Right lobe of liver (tissue), 6 donors: ENCODE results near the gene KANK3. TPM values are rescaled to one million over a fixed set of nuclear protein-coding genes. Genes with fewer than 3 reads are reported as not detected.

Experiments used
- ATAC-seq, 4 donors: fragments of 200-7000 bp; cut with Tn5 transposase; one replicate each; pipeline ENCODE4 v1.9.1; 2020; ENCODE audit warnings: mild to moderate bottlenecking in 4 of 4, moderate library complexity in 4 of 4
- DNase-seq, 3 donors: peaks; one replicate each; pipeline ENCODE4 v3.0.0-alpha.2; 2020
- H3K27ac ChIP-seq, 3 donors: fragments of 200-600 bp; one replicate each; pipeline ENCODE4 v1.8.0; 2022
- H3K27me3 ChIP-seq, 2 donors: fragments of 200-600 bp; one replicate each; pipeline ENCODE4 v1.8.0; 2022
- H3K36me3 ChIP-seq, 4 donors: fragments of 200-600 bp; sonication (generic) in 1 of 4; one replicate each; pipeline versions ENCODE4 v1.5.1 to v1.8.0; 2017 to 2022; ENCODE audit warnings: control low read depth in 1 of 4
- H3K4me1 ChIP-seq, 4 donors: fragments of 200-600 bp; sonication (generic) in 1 of 4; one replicate each; pipeline versions ENCODE4 v1.5.1 to v1.8.0; 2017 to 2022; ENCODE audit warnings: control low read depth in 1 of 4
- H3K4me3 ChIP-seq, 3 donors: fragments of 200-600 bp; one replicate each; pipeline ENCODE4 v1.8.0; 2022
- H3K9me3 ChIP-seq, 4 donors: fragments of 200-600 bp; sonication (generic) in 1 of 4; one replicate each; pipeline versions ENCODE4 v1.5.1 to v1.8.0; 2017 to 2022; ENCODE audit warnings: control low read depth in 1 of 4
- CTCF ChIP-seq, 4 donors: fragments of 200-600 bp in 3 of 4; fragments of 450-650 bp in 1 of 4; IDR thresholded peaks; one replicate each; pipeline versions ENCODE4 v1.5.1 to v1.8.0; 2016 to 2022; ENCODE audit warnings: antibody characterized with exemption in 4 of 4, mild to moderate bottlenecking in 2 of 4
- POLR2A ChIP-seq: fragments of 450-650 bp; IDR thresholded peaks from one replicate; pipeline ENCODE4 v1.6.1; 2017; ENCODE audit warnings: antibody characterized with exemption, mild to moderate bottlenecking
- WGBS: methylation state at CpG from one replicate; pipeline ENCODE4 v1.1.6; 2018; ENCODE audit warnings: low coverage, low lambda C conversion rate; ENCODE audit not compliant: insufficient coverage; ENCODE audit errors: missing lambda C conversion rate; 5-methylcytosine and 5-hydroxymethylcytosine counted together
- intact Hi-C, 2 donors: fragments of 100-400 bp; cut with DNase I; formaldehyde crosslinking; loops; one replicate each; pipeline versions ENCODE4 v1.11.2 to v1.14.1; 2022
- total RNA-seq, 6 experiments: library from RNA; depleted of rRNA in 2 of 6; stranded (reverse); fragments of >200 nt in 2 of 6; fragmentation: NEBNext Ultra II Directional in 3 of 6; extraction: Animal tissue kit (Norgen Biotek cat#: 25700) in 3 of 6; gene quantifications; one replicate each; pipeline versions ENCODE4 v1.1.0 to v1.2.4, GENCODE V29; 2016 to 2023
- donor health status: DM: no; HTN: yes; CAD: no.
- donor health status: DM: no; HTN: no; CAD: no.
- donor health status: DM: no; HTN: no; CAD: no.
- donor health status: DM: no; HTN: yes; CAD: no.
- donor health status: DM: no; HTN: yes; CAD: no.

Gene KANK3
- total RNA-seq, 6 experiments from 2014 or later, result 2.9 to 6.0 (median 4.2) TPM

GRCh38 chr19:8332976-8333766 is 9.9 kb downstream of the KANK3 start:
- H3K9me3 ChIP-seq, result no peaks in the 10 kb centered on the region
- H3K36me3 ChIP-seq, result no peaks in the 10 kb centered on the region
- H3K27ac ChIP-seq, result no peak overlapping the region
- DNase-seq, result no peak
- whole genome bisulfite sequencing, result 19% methylated on average over 8 of the region's 52 CpGs
- ATAC-seq, result no peak
- peaks cover 0 to 5% (median 2%) of the 10 kb centered on the region in 4 donors for H3K4me1 ChIP-seq
- H3K4me3 ChIP-seq, result no peak overlapping the region
- peaks cover 0 to 18% of the 10 kb centered on the region in 2 donors for H3K27me3 ChIP-seq
- intact Hi-C loops, result no loop called here
- TF ChIP-seq CTCF (IDR thresholded peaks at IDR 0.05) (no peak), POLR2A (no peak)

GRCh38 chr19:8331263-8331845 is 11.7 kb downstream of the KANK3 start:
- no peak for DNase-seq
- no peaks in the 10 kb centered on the region for H3K9me3 ChIP-seq
- H3K36me3 ChIP-seq, result no peaks in the 10 kb centered on the region
- H3K27ac ChIP-seq, result no peak overlapping the region
- intact Hi-C loops, result no loop called here
- WGBS, result 78% methylated on average over 5 of the region's 8 CpGs
- peaks cover 0 to 18% of the 10 kb centered on the region in 2 donors for H3K27me3 ChIP-seq
- no peak for ATAC-seq
- no peak for TF ChIP-seq CTCF (IDR thresholded peaks at IDR 0.05)
- no peak for TF ChIP-seq POLR2A
- peaks cover 0 to 5% (median 2%) of the 10 kb centered on the region in 4 donors for H3K4me1 ChIP-seq
- H3K4me3 ChIP-seq, result no peak overlapping the region

- 82% methylated on average over 3 of the region's 3 CpGs for WGBS
- peaks cover 0 to 18% of the 10 kb centered on the region in 2 donors for H3K27me3 ChIP-seq
- H3K4me3 ChIP-seq, result no peak overlapping the region
- DNase-seq (no peak), ATAC-seq (no peak)
- TF ChIP-seq POLR2A, result no peak
- no peak for TF ChIP-seq CTCF (IDR thresholded peaks at IDR 0.05)
- H3K27ac ChIP-seq, result no peak overlapping the region
- H3K4me1 ChIP-seq, result peaks cover 0 to 6% (median 2%) of the 10 kb centered on the region in 4 donors
- no peaks in the 10 kb centered on the region for H3K9me3 ChIP-seq
- no peaks in the 10 kb centered on the region for H3K36me3 ChIP-seq
- intact Hi-C loops, result loop anchor here in 1 of 2 donors (10.0 kb wide), 1 partner anchor 185 kb away; the partner anchor contains the start of gene ZNF414
Observed at GRCh38 chr19:8329996-8330395, 13.1 kb downstream of the KANK3 start.

- Histone ChIP-seq H3K27me3 (no peaks in the 10 kb centered on the region), H3K27ac (no peak overlapping the region), H3K36me3 (peaks cover 0 to 16% (median 7%) of the 10 kb centered on the region in 4 donors), H3K9me3 (no peaks in the 10 kb centered on the region), H3K4me1 (peaks cover 0 to 16% (median 6%) of the 10 kb centered on the region in 4 donors), H3K4me3 (no peak overlapping the region)
- TF ChIP-seq CTCF (IDR thresholded peaks at IDR 0.05) (no peak), POLR2A (no peak)
- intact Hi-C loops, result loop anchor here in 1 of 2 donors (10.0 kb wide), 1 partner anchor 189 kb away; the partner anchor contains the start of gene ZNF414
- 89% methylated on average over 1 of the region's 3 CpGs for WGBS
- DNase-seq (no peak), ATAC-seq (no peak)
Observed at GRCh38 chr19:8325454-8325853, 17.6 kb downstream of the KANK3 start.
